ENCODE data around the gene ADAMTSL1.

ADAMTSL1 gene

DNA sequence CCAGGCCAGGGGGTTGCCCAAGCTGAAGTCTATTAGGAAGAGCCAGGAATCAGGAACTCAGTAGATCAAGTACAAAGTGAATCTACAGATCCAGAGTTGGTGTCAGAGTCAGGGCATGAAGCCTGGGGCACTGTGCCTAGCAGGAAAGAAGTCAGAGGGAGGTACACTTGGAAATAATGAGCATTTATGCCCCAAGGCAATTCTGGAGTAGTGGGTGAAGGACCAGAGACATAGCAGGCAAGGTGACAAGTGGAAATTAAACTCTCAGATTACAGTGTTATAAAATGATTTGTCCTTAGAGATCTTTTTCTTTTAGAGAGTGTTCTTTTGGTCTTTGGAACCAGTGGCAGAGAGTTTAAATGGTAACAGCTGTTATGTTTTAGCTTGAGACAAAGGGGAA lies 138.0 kb downstream of the ADAMTSL1 start:
- Histone ChIP-seq H3K27me3 (ENCODE audit: control insufficient read depth in 1 of 2, insufficient read depth in 2 of 2, low read length in 2 of 2) (no peaks in the 10 kb centered on the region), H3K9ac (ENCODE audit: low read depth in 1 of 2, low read length in 2 of 2) (no peak overlapping the region), H3K36me3 (ENCODE audit: control insufficient read depth in 1 of 2, insufficient read depth in 2 of 2, low read length in 2 of 2) (no peaks in the 10 kb centered on the region), H3K9me3 (ENCODE audit: control insufficient read depth in 1 of 2, low read length in 2 of 2) (no peaks in the 10 kb centered on the region), H3K4me3 (ENCODE audit: low read depth in 1 of 2, low read length in 2 of 2) (no peak overlapping the region), H3K27ac (ENCODE audit: low read depth, low read length) (no peak overlapping the region), H3K4me1 (ENCODE audit: control insufficient read depth in 1 of 2, insufficient read depth in 2 of 2, low read length in 2 of 2) (no peaks in the 10 kb centered on the region)

DNA sequence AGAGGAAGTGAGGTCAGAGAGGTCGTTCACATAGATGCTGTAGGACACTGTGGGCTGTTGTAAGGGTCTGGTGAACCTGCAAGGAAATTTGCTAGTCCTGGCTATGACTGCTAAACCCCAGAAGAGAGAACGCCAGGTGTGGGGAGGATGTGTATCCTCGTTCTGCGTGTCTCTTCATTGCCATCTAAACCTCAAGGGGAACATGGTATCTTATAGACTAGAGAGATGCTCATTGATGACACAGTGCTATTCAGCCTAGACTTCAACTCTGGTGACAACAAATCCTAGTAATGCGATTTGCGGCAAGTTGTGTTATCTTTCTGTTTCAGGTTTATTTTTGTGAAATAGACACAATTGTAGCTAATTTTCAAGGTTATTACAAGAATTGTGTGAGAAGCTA lies 140.2 kb downstream of the ADAMTSL1 start:
- no peak overlapping the region for H3K27ac ChIP-seq (ENCODE audit: low read depth, low read length)
- no peaks in the 10 kb centered on the region for H3K9me3 ChIP-seq (ENCODE audit: control insufficient read depth in 1 of 2, low read length in 2 of 2)
- no peaks in the 10 kb centered on the region for H3K4me1 ChIP-seq (ENCODE audit: control insufficient read depth in 1 of 2, insufficient read depth in 2 of 2, low read length in 2 of 2)
- H3K36me3 ChIP-seq (ENCODE audit: control insufficient read depth in 1 of 2, insufficient read depth in 2 of 2, low read length in 2 of 2) = no peaks in the 10 kb centered on the region
- H3K27me3 ChIP-seq (ENCODE audit: control insufficient read depth in 1 of 2, insufficient read depth in 2 of 2, low read length in 2 of 2) = no peaks in the 10 kb centered on the region
- no peak overlapping the region for H3K9ac ChIP-seq (ENCODE audit: low read depth in 1 of 2, low read length in 2 of 2)
- no peak overlapping the region for H3K4me3 ChIP-seq (ENCODE audit: low read depth in 1 of 2, low read length in 2 of 2)

DNA sequence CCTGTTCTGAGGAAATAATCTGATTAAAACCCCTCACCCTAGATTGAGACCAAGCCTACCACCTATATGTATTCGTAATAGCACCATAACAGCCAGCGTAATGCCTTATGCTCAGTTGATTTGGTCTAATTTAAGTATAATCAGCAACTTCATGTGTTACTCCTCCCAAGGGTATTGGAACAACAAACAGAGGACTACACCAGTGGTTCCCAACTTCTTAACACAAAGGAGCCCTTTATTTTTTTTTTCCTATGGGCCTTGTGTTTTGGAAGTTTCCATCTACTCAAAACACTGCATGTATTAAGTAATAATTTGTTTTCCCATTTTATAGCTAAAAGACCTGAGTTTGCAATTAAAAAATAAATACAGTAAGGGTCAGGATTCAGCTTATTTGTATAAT lies 140.7 kb downstream of the ADAMTSL1 start:
- Histone ChIP-seq H3K4me3 (ENCODE audit: low read depth in 1 of 2, low read length in 2 of 2) (no peak overlapping the region), H3K36me3 (ENCODE audit: control insufficient read depth in 1 of 2, insufficient read depth in 2 of 2, low read length in 2 of 2) (no peaks in the 10 kb centered on the region), H3K27ac (ENCODE audit: low read depth, low read length) (no peak overlapping the region), H3K9me3 (ENCODE audit: control insufficient read depth in 1 of 2, low read length in 2 of 2) (no peaks in the 10 kb centered on the region), H3K9ac (ENCODE audit: low read depth in 1 of 2, low read length in 2 of 2) (no peak overlapping the region), H3K4me1 (ENCODE audit: control insufficient read depth in 1 of 2, insufficient read depth in 2 of 2, low read length in 2 of 2) (no peaks in the 10 kb centered on the region), H3K27me3 (ENCODE audit: control insufficient read depth in 1 of 2, insufficient read depth in 2 of 2, low read length in 2 of 2) (no peaks in the 10 kb centered on the region)

DNA sequence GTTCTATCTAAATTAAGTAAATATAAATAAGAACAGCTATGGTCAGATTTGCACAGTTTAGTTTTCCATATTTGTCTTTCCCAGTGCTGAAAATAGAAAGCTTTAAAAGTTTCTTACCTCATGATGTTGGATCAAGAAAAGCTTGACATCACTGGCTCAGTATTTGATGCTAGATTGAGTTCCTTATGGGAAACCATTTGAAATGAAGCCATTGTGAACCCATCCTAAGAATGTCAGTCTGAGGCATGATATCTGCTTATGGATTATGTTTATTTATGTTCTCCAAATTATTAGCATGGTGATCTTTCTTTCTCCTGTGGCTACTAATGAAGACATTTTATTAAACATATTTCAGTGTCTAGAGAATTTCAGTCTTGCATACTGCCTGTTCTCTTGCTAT lies 143.0 kb downstream of the ADAMTSL1 start:
- Histone ChIP-seq H3K36me3 (ENCODE audit: control insufficient read depth in 1 of 2, insufficient read depth in 2 of 2, low read length in 2 of 2) (no peaks in the 10 kb centered on the region), H3K27me3 (ENCODE audit: control insufficient read depth in 1 of 2, insufficient read depth in 2 of 2, low read length in 2 of 2) (no peaks in the 10 kb centered on the region), H3K4me3 (ENCODE audit: low read depth in 1 of 2, low read length in 2 of 2) (no peak overlapping the region), H3K4me1 (ENCODE audit: control insufficient read depth in 1 of 2, insufficient read depth in 2 of 2, low read length in 2 of 2) (no peaks in the 10 kb centered on the region), H3K9ac (ENCODE audit: low read depth in 1 of 2, low read length in 2 of 2) (no peak overlapping the region), H3K9me3 (ENCODE audit: control insufficient read depth in 1 of 2, low read length in 2 of 2) (no peaks in the 10 kb centered on the region), H3K27ac (ENCODE audit: low read depth, low read length) (no peak overlapping the region)

DNA sequence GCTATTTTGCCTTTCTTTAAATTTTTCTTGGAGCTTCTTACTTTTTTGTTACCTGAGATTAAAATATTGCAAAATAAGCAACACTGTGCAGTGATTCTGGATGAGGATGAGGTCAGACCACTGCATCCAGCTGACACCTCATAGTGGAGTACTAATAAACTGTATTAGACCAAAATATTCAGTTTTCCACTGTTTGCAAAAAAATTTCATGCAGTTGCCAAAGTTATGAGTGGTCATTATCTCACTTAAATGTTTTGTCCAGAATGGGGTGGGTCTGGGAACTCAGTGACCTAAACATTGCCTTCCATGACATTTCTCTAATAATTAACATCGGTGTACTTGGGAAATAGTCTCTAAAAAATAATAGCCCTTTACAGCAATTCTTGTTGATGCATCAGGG lies 143.8 kb downstream of the ADAMTSL1 start:
- no peak overlapping the region for H3K27ac ChIP-seq (ENCODE audit: low read depth, low read length)
- H3K9ac ChIP-seq (ENCODE audit: low read depth in 1 of 2, low read length in 2 of 2) = no peak overlapping the region
- H3K36me3 ChIP-seq (ENCODE audit: control insufficient read depth in 1 of 2, insufficient read depth in 2 of 2, low read length in 2 of 2) = no peaks in the 10 kb centered on the region
- no peaks in the 10 kb centered on the region for H3K27me3 ChIP-seq (ENCODE audit: control insufficient read depth in 1 of 2, insufficient read depth in 2 of 2, low read length in 2 of 2)
- no peak overlapping the region for H3K4me3 ChIP-seq (ENCODE audit: low read depth in 1 of 2, low read length in 2 of 2)
- no peaks in the 10 kb centered on the region for H3K9me3 ChIP-seq (ENCODE audit: control insufficient read depth in 1 of 2, low read length in 2 of 2)
- H3K4me1 ChIP-seq (ENCODE audit: control insufficient read depth in 1 of 2, insufficient read depth in 2 of 2, low read length in 2 of 2) = no peaks in the 10 kb centered on the region

DNA sequence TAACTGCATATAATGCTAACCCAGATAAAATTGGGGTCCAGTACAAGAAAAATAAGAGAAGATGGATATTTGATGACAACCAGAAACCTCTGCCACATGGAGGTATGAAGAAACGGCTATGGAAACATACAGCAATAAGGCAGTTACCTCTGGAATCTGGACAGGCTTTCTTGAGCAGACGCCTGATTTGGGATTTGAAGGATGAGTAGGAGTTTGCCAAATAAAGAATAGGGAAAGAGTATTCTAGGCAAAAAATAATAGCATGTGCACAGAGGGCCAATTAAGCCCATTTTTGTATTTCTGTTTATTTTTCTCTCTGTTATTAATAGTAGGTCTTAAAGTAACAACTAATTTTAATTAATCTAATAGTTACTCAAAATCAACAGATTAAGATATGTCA lies 144.9 kb downstream of the ADAMTSL1 start:
- no peaks in the 10 kb centered on the region for H3K4me1 ChIP-seq (ENCODE audit: control insufficient read depth in 1 of 2, insufficient read depth in 2 of 2, low read length in 2 of 2)
- H3K36me3 ChIP-seq (ENCODE audit: control insufficient read depth in 1 of 2, insufficient read depth in 2 of 2, low read length in 2 of 2) = no peaks in the 10 kb centered on the region
- H3K4me3 ChIP-seq (ENCODE audit: low read depth in 1 of 2, low read length in 2 of 2) = no peak overlapping the region
- no peaks in the 10 kb centered on the region for H3K27me3 ChIP-seq (ENCODE audit: control insufficient read depth in 1 of 2, insufficient read depth in 2 of 2, low read length in 2 of 2)
- H3K9ac ChIP-seq (ENCODE audit: low read depth in 1 of 2, low read length in 2 of 2) = no peak overlapping the region
- H3K27ac ChIP-seq (ENCODE audit: low read depth, low read length) = no peak overlapping the region
- H3K9me3 ChIP-seq (ENCODE audit: control insufficient read depth in 1 of 2, low read length in 2 of 2) = no peaks in the 10 kb centered on the region

DNA sequence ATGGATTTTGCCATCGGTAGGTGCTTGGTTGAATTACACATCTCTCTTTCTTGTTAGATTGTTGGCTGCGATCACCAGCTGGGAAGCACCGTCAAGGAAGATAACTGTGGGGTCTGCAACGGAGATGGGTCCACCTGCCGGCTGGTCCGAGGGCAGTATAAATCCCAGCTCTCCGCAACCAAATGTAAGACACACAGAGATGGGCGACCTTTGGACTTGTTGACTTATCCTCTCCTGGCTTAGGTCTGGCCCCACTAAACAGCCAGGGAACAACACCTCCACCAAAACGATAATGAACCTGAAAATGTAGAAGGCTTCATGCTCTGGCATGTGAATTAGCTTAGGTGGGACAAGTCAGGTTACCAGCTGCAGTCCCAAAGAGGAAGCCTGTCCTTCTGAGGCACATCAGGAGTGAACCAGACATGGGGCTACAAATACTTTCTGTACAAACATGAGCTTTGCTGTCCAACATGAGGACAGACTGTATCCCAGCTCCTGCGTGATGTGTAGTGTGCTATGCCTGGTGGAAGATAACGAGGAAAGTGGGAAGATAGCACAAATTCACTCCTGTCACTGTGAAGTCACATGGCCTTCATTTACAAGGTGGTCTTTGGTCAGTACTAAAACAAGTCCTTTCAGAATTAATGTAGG lies 148.4 kb downstream of the ADAMTSL1 start:
- H3K4me3 ChIP-seq (ENCODE audit: low read depth in 1 of 2, low read length in 2 of 2) = no peak overlapping the region
- H3K9me3 ChIP-seq (ENCODE audit: control insufficient read depth in 1 of 2, low read length in 2 of 2) = no peaks in the 10 kb centered on the region
- no peaks in the 10 kb centered on the region for H3K4me1 ChIP-seq (ENCODE audit: control insufficient read depth in 1 of 2, insufficient read depth in 2 of 2, low read length in 2 of 2)
- no peak overlapping the region for H3K9ac ChIP-seq (ENCODE audit: low read depth in 1 of 2, low read length in 2 of 2)
- no peak overlapping the region for H3K27ac ChIP-seq (ENCODE audit: low read depth, low read length)
- no peaks in the 10 kb centered on the region for H3K36me3 ChIP-seq (ENCODE audit: control insufficient read depth in 1 of 2, insufficient read depth in 2 of 2, low read length in 2 of 2)
- H3K27me3 ChIP-seq (ENCODE audit: control insufficient read depth in 1 of 2, insufficient read depth in 2 of 2, low read length in 2 of 2) = no peaks in the 10 kb centered on the region

DNA sequence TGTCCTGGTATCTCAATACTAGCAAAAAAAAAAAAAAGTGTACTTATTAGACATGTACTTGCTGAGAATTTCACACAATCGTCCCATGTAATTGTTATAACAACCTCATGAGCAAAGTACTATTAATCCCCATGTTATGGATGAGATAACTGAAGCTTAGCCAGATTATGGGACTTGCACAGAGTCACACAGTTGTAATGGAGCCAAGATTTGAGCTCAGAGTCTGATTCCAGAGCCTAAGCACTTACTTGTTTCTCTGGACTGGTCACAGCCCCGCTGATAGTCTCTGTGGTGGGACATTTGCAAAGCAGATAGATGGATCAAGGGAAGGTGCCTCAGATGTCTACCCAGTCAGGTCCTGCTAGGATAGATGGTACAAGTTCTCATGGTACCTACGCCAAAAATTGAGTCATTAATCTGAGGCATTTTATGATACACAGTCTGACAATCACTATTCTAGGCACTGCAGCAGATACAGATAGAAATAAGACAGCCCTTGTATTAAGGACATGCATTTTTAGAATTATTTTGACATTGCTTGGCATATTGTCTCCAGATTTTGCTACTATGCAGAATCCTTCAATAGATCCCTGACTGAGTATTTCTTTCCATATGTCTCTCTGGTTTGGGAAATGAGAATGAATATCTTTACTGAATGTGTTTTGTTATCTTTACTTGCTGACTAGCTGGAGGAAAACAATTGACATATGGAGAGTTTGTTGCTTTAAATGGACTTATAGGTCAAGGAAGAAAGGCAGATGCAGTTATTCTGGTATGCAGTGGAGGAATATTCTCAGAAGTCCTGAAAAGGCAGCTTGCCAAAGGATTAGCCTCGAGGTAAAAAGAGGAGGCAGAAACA lies 149.5 kb downstream of the ADAMTSL1 start:
- Histone ChIP-seq H3K4me1 (ENCODE audit: control insufficient read depth in 1 of 2, insufficient read depth in 2 of 2, low read length in 2 of 2) (no peaks in the 10 kb centered on the region), H3K36me3 (ENCODE audit: control insufficient read depth in 1 of 2, insufficient read depth in 2 of 2, low read length in 2 of 2) (no peaks in the 10 kb centered on the region), H3K4me3 (ENCODE audit: low read depth in 1 of 2, low read length in 2 of 2) (no peak overlapping the region), H3K9ac (ENCODE audit: low read depth in 1 of 2, low read length in 2 of 2) (no peak overlapping the region), H3K27me3 (ENCODE audit: control insufficient read depth in 1 of 2, insufficient read depth in 2 of 2, low read length in 2 of 2) (no peaks in the 10 kb centered on the region), H3K27ac (ENCODE audit: low read depth, low read length) (no peak overlapping the region), H3K9me3 (ENCODE audit: control insufficient read depth in 1 of 2, low read length in 2 of 2) (no peaks in the 10 kb centered on the region)

DNA sequence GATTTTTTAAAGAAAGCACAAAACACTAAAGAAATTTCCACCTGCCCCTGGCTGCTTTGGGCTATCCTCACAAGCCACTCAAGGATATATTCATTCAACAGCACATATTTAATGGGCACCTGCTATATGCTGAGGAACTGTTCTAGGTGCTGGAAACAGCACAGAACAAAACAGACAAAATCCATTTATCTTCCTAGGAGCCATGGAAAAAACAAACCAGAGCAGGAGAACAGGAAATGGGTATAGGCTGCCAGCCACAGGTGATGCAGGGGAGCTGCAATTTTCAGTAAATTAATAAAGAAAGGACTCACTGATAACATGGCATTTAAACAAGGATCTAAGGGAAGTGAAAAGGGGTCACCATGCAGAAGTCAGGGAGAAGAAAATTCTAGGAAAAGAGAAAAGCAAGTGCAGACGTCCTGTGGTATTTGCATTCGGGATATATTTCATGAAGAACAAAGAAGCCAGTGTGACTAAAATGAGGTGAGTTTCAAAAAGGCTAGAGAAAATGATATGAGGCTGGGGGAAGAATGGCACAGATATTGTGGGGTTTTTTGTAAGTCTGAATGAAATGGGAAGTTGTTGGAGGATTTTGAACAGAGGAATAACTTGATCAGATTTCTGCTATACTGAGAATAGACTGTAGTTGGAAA lies 152.2 kb downstream of the ADAMTSL1 start:
- H3K27me3 ChIP-seq (ENCODE audit: control insufficient read depth in 1 of 2, insufficient read depth in 2 of 2, low read length in 2 of 2) = no peaks in the 10 kb centered on the region
- H3K4me3 ChIP-seq (ENCODE audit: low read depth in 1 of 2, low read length in 2 of 2) = no peak overlapping the region
- no peaks in the 10 kb centered on the region for H3K9me3 ChIP-seq (ENCODE audit: control insufficient read depth in 1 of 2, low read length in 2 of 2)
- H3K4me1 ChIP-seq (ENCODE audit: control insufficient read depth in 1 of 2, insufficient read depth in 2 of 2, low read length in 2 of 2) = no peaks in the 10 kb centered on the region
- H3K27ac ChIP-seq (ENCODE audit: low read depth, low read length) = no peak overlapping the region
- H3K36me3 ChIP-seq (ENCODE audit: control insufficient read depth in 1 of 2, insufficient read depth in 2 of 2, low read length in 2 of 2) = no peaks in the 10 kb centered on the region
- no peak overlapping the region for H3K9ac ChIP-seq (ENCODE audit: low read depth in 1 of 2, low read length in 2 of 2)

DNA sequence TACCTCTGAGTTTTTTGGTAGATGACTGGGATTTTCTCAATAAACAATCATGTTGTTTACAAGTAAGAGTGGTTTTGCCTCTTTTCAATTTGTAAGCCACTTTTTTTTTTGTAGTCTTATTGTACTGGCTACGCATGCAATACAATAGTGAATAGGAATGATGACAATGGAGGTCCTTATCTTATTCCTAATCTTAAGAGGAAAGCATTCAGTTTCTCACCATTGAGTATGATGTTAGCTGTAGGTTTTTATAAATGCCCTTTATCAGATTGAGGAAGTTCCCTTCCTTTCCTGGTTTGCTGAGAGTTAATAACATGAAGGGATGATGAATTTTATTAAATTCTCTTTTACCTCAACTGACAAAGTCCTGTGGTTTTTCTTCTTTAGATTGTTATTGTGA lies 155.2 kb downstream of the ADAMTSL1 start:
- H3K36me3 ChIP-seq (ENCODE audit: control insufficient read depth in 1 of 2, insufficient read depth in 2 of 2, low read length in 2 of 2) = no peaks in the 10 kb centered on the region
- no peaks in the 10 kb centered on the region for H3K9me3 ChIP-seq (ENCODE audit: control insufficient read depth in 1 of 2, low read length in 2 of 2)
- H3K27ac ChIP-seq (ENCODE audit: low read depth, low read length) = no peak overlapping the region
- H3K27me3 ChIP-seq (ENCODE audit: control insufficient read depth in 1 of 2, insufficient read depth in 2 of 2, low read length in 2 of 2) = no peaks in the 10 kb centered on the region
- no peak overlapping the region for H3K4me3 ChIP-seq (ENCODE audit: low read depth in 1 of 2, low read length in 2 of 2)
- no peak overlapping the region for H3K9ac ChIP-seq (ENCODE audit: low read depth in 1 of 2, low read length in 2 of 2)
- no peaks in the 10 kb centered on the region for H3K4me1 ChIP-seq (ENCODE audit: control insufficient read depth in 1 of 2, insufficient read depth in 2 of 2, low read length in 2 of 2)

Data from duodenal mucosa (tissue), 2 donors.